ENCODE results near the gene ITGA6. TPM values are rescaled to one million over a fixed set of nuclear protein-coding genes. Genes with fewer than 3 reads are reported as not detected.
A peak's percentile ranks its signal among the peaks of the same experiment; 100 is the strongest.

The ITGA6 gene
- total and polyA plus RNA-seq, 2 donors (not counting 1 experiment from before 2014, with no cell fraction given): 6.4 to 19.8 TPM

GRCh38 chr2:172448544-172449267, 21.3 kb downstream of the ITGA6 start:
- Histone ChIP-seq H4K20me1 (ENCODE audit: control insufficient read depth, extremely low read depth, insufficient read depth, low read length) (no peaks in the 10 kb centered on the region), H2AFZ (ENCODE audit: low read length) (no peak overlapping the region), H3K4me2 (ENCODE audit: extremely low read depth, insufficient read depth, low read length) (no peak overlapping the region), H3K9me3 (ENCODE audit: control insufficient read depth, insufficient read depth, low read depth, low read length) (no peaks in the 10 kb centered on the region), H3K36me3 (ENCODE audit: control insufficient read depth, insufficient read depth, low read length) (no peaks in the 10 kb centered on the region), H3K27ac (ENCODE audit: insufficient read depth, low read length) (no peak overlapping the region), H3K27me3 (ENCODE audit: control insufficient read depth, insufficient read depth, low read length) (no peaks in the 10 kb centered on the region), H3K9ac (ENCODE audit: insufficient read depth, low read length) (no peak overlapping the region), H3K4me3 (replicated peaks in 1 of 4; ENCODE audit: control extremely low read depth in 1 of 4, insufficient read depth in 1 of 4, low read depth in 3 of 4, low read length in 4 of 4) (no peak overlapping the region), H3K79me2 (ENCODE audit: control insufficient read depth, insufficient read depth, low read length) (no peaks in the 10 kb centered on the region), H3K4me1 (ENCODE audit: control insufficient read depth, extremely low read depth, insufficient read depth, low read length) (no peaks in the 10 kb centered on the region)
- DNase-seq (ENCODE audit: low read depth in 2 of 2): no peak
- TF ChIP-seq EZH2 (IDR thresholded peaks at IDR 0.05; ENCODE audit: low read length, missing control alignments) (no peak), CTCF (conservative IDR thresholded peaks at IDR 0.05 in 1 of 2, IDR thresholded peaks at IDR 0.05 in 1 of 2; ENCODE audit: low read depth in 1 of 2, low read length in 2 of 2) (no peak)

- TF ChIP-seq EZH2 (IDR thresholded peaks at IDR 0.05; ENCODE audit: low read length, missing control alignments) (no peak), CTCF (conservative IDR thresholded peaks at IDR 0.05 in 1 of 2, IDR thresholded peaks at IDR 0.05 in 1 of 2; ENCODE audit: low read depth in 1 of 2, low read length in 2 of 2) (no peak)
- Histone ChIP-seq H3K27me3 (ENCODE audit: control insufficient read depth, insufficient read depth, low read length) (no peaks in the 10 kb centered on the region), H3K4me1 (ENCODE audit: control insufficient read depth, extremely low read depth, insufficient read depth, low read length) (no peaks in the 10 kb centered on the region), H3K9ac (ENCODE audit: insufficient read depth, low read length) (no peak overlapping the region), H3K4me2 (ENCODE audit: extremely low read depth, insufficient read depth, low read length) (no peak overlapping the region), H3K4me3 (replicated peaks in 1 of 4; ENCODE audit: control extremely low read depth in 1 of 4, insufficient read depth in 1 of 4, low read depth in 3 of 4, low read length in 4 of 4) (no peak overlapping the region), H3K79me2 (ENCODE audit: control insufficient read depth, insufficient read depth, low read length) (no peaks in the 10 kb centered on the region), H3K27ac (ENCODE audit: insufficient read depth, low read length) (no peak overlapping the region), H4K20me1 (ENCODE audit: control insufficient read depth, extremely low read depth, insufficient read depth, low read length) (no peaks in the 10 kb centered on the region), H3K9me3 (ENCODE audit: control insufficient read depth, insufficient read depth, low read depth, low read length) (no peaks in the 10 kb centered on the region), H2AFZ (ENCODE audit: low read length) (no peak overlapping the region), H3K36me3 (ENCODE audit: control insufficient read depth, insufficient read depth, low read length) (no peaks in the 10 kb centered on the region)
- peak in 1 of 2 donors; percentile 76 for DNase-seq (ENCODE audit: low read depth in 2 of 2)
These were observed 22.6 kb downstream of the ITGA6 start for GRCh38 chr2:172449911-172450550.

GRCh38 chr2:172451923-172452322, 24.5 kb downstream of the ITGA6 start:
- no peaks in the 10 kb centered on the region for H3K27me3 ChIP-seq (ENCODE audit: control insufficient read depth, insufficient read depth, low read length)
- H3K36me3 ChIP-seq (ENCODE audit: control insufficient read depth, insufficient read depth, low read length): no peaks in the 10 kb centered on the region
- H3K27ac ChIP-seq (ENCODE audit: insufficient read depth, low read length): no peak overlapping the region
- no peak overlapping the region for H2AFZ ChIP-seq (ENCODE audit: low read length)
- no peak for DNase-seq (ENCODE audit: low read depth in 2 of 2)
- no peak overlapping the region for H3K4me3 ChIP-seq (replicated peaks in 1 of 4; ENCODE audit: control extremely low read depth in 1 of 4, insufficient read depth in 1 of 4, low read depth in 3 of 4, low read length in 4 of 4)
- H3K9me3 ChIP-seq (ENCODE audit: control insufficient read depth, insufficient read depth, low read depth, low read length): no peaks in the 10 kb centered on the region
- H3K4me2 ChIP-seq (ENCODE audit: extremely low read depth, insufficient read depth, low read length): no peak overlapping the region
- H3K4me1 ChIP-seq (ENCODE audit: control insufficient read depth, extremely low read depth, insufficient read depth, low read length): no peaks in the 10 kb centered on the region
- no peak for TF ChIP-seq EZH2 (IDR thresholded peaks at IDR 0.05; ENCODE audit: low read length, missing control alignments)
- no peak for TF ChIP-seq CTCF (conservative IDR thresholded peaks at IDR 0.05 in 1 of 2, IDR thresholded peaks at IDR 0.05 in 1 of 2; ENCODE audit: low read depth in 1 of 2, low read length in 2 of 2)
- no peaks in the 10 kb centered on the region for H3K79me2 ChIP-seq (ENCODE audit: control insufficient read depth, insufficient read depth, low read length)
- no peak overlapping the region for H3K9ac ChIP-seq (ENCODE audit: insufficient read depth, low read length)
- no peaks in the 10 kb centered on the region for H4K20me1 ChIP-seq (ENCODE audit: control insufficient read depth, extremely low read depth, insufficient read depth, low read length)

All from fibroblast of lung (primary cell).